HG03175 (cell line): ENCODE measurements around the gene STC2.

Source experiments
- ATAC-seq: cut with Tn5 transposase; IDR thresholded peaks from one replicate; pipeline ENCODE4 v1.9.1; 2021; ENCODE audit warnings: mild to moderate bottlenecking, moderate library complexity; ENCODE audit not compliant: unreplicated experiment

The STC2 gene

GRCh38 chr5:173314166-173314952 lies 13.9 kb downstream of the STC2 start:
- ATAC-seq = no peak

DNA sequence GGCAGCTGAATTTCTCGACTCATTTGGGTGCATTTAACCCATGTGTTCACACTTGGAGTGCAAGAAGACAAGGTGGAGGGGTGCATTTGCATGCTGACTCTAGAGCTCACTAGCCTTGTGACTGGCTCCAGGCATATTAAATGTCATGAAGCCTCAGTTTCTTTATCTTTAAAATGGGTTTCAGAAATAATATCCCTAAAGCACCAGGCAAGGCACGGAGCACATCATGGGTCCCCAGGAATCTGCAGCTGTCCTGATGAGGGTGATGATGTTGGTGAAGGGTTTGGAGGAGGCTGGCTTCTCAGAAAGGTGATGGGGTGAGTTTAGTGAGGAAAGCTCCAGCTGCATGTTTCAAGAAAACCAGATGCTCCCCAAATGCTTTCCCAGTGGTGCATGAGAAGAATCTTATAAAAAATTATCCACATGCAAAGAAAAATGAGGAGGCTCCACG lies 14.8 kb downstream of the STC2 start:
- ATAC-seq = no peak

DNA sequence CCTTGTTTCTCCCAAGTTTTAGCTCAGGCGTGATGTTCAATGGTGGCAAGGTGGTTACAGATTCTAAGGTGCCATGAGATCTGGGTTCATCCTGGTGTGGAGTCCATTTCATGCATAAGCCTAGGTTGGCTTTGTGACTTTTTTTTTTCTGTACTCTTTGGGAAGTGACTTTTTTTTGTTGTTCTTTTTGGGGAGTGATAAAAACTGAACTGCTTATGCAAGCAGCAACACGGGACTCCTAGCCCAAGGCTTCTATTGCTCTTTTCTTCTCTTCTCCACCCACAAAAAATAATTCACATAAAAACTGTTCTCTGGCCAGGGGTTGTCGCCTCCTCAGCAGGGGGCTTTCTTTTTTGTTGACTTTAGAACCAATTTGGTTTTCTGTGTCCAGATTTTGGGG lies 15.4 kb downstream of the STC2 start:
- no peak for ATAC-seq

DNA sequence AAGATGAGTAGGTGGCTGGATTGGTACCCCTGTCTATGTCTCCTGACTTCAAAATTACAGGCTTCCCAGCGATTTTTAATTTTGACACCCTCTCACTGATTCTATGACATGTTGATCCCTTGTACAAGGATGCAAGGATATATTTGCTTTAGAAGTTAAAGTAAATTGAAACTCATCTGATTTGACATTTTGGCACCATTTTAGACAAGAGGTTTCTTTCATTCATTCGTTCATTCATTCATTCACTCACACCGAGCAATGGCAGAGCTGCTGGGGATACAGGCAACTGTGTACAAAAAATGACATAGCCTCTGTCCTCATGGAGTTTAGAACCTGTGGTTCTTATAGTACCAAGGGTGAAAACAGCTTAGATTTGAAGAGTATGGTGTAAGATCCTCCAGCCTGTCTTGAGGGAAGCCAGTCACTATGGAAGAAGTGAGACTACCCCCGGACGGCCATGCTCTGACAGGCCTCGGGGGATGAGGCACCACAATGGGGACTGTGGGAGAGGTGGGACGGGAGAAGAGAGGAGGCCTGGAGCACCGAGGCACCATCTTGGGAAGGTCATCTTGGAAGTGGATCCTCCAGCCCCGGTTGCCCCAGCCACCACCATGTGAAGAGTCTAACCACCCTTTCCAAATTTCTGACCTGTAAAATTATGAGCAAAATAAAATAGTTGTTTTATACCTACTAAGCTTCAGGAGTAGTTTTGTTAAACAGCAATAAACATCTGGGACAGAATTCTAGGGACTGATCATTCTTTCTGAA lies 16.2 kb downstream of the STC2 start:
- no peak for ATAC-seq

DNA sequence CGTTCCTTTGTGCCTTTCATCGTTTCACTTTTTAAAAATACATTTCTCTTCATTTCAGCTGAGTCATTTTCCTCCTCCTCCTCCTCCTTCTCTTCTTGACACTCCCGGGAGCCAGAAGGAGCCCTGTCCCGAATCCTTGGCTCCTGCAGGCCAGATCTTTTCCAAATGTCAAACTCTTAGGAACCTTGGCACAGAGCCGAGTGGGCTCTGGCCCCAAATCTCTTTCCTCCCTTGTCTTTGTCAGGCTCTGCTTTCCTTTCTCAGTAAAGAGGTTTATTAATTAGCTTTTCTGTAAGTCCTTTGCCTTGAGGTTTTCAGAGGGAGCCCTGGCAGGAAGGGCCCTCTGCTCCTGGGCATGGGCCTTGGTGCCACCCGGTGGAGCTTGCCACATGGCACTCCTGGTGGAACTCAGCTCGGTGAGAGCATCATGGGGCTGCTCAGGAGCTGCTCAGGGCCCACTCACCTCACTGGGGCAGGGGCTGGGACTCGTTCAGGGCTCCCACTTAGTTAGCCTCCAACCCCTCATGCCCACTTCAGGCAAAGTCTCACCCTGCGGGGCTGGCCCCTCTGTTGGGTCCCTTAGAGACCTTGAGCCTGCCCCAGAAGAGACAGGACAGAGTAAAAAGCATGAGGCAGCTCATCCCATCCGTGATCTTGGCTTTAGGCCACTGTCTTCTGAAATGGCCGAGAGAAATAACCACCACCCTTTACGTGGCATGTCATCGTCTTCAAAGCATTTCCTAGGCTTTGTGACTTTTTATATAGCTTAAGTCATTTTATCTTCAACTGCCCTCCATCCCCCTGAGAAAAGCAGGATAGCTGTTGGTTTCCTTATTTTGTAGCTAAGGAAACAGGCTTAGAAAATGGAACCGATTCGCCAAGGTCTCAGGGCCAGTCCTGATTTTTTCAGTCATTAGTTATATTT lies 17.1 kb downstream of the STC2 start:
- ATAC-seq = no peak

DNA sequence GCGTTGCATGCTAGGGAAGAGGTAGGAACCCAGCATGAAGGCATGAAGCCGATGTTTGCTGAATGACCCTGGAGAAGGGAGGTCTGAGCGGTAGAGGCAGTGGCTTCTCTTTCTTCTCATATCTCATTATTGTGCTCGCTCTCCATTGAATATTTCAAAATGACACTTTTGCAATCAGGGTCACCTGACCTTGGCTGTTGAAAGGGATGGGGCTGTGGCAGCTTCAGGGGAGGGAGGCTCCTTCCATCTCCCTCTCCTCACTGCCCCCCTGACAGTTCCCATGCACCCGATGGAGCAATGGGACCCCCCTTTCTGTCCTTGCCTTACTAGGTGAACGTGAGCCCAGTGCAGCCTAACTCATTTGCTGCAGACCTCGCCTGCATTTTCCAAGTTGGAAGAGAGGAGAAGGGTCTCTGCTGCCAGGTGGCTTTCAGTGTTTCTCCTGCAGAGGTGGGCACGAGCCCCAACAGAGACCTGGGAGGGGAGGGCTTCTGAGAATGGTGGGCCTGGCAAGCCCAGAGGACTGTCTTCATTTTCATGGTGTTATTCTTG lies 17.9 kb downstream of the STC2 start:
- no peak for ATAC-seq

DNA sequence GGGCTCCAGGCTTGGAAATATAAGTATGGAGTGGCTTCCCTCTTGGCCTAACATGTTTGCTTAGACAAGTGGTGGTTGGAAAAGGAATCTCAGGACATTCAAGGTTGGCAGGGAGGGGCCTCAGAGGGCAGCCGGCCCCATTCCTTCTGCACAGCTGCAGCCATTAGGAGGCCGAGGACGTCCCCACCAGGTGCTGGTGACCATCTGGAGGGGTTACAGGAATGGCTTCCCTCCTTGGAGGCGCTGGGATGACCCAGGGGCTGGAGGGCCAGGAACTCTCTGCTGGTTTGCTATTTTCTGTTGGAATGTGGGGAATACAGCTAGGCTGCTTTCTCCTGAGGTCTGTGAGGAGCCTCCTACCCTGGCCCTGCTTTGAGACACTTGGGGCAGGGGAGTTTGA lies 18.5 kb downstream of the STC2 start:
- no peak for ATAC-seq

- no peak for ATAC-seq
Observed at GRCh38 chr5:173308226-173308625, 20.0 kb downstream of the STC2 start.

GRCh38 chr5:173307695-173308094 lies 20.5 kb downstream of the STC2 start:
- no peak for ATAC-seq

DNA sequence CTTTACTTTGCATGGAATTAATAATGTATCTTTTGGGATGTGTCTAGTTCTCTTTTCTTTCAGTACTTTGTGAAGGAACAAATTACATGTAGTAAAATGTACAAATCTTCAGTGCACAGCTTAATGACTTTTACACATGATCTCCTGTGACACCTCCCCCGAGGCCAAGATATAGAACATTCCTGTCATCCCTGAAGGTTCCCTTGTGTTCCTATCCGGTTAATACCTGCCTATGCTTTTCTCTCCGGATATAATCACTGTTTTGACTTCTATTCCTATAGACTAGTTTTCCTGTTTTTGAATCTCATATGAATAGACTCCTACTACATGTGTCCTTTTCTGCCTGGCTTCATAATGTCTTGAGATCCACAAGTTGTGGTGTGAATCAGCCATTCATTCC lies 21.5 kb downstream of the STC2 start:
- no peak for ATAC-seq

GRCh38 chr5:173304591-173304988 lies 23.6 kb downstream of the STC2 start:
- no peak for ATAC-seq

DNA sequence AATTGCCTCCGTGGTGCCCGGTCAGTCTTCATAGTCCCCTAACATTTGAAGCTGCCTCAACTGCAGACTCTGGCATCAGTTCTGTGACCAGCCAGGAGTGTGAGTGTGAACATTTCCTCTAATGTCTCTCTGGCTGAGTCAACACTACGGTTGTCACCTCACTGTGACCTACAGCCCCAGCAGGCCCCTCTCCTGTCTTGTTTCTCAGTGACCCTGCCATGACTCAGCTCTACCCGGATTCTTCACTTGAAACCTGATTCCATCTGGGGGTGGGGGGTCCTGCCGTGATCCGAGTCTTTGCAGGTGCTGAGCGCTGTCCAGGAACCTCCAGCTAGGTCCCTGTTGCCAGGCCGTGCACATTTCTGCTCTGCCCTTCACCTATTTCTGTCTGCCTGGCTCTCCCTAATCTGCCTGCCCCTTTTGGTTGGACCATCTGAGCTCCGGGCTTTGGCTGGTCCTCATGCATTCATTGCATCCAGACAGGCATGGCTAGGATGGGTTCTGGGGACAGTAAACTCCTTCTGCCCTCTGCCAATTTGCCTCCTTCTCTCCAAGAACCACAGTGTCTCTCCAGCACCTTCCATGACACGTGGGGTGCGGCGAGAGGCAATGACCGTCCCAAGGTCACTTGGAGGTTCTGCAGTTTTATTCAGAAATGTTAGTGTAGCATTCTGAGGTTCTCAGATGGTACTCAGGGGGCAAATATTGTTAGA lies 24.2 kb downstream of the STC2 start:
- no peak for ATAC-seq

DNA sequence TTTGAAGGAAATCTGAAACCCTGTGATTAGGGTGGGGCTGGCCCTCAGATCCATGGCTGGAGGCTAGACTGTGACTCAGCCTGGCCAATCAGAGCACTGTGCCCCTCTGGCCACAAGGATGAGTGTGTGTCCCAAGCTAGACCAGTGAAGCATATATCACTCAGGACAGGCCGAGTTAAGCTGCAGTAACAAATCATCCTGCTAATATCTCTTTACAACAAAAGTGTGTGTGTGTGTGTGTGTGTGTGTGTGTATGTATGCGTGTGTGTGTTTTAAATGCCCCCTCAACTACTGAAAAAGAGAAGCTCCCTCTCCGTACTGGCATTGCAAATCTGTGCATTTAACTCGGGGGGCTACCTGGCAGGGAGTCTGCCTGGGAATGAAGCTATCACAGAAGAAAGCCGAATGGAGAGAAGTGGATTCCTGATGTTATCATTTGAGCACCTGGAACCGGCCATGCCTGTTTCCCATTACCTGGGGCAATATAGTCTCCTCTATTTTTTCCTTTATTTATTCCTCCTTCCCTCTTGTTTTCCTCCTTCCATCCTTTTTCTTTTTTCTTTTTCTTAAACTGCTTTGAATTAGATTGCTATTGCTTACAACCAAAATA lies 25.6 kb downstream of the STC2 start:
- no peak for ATAC-seq

DNA sequence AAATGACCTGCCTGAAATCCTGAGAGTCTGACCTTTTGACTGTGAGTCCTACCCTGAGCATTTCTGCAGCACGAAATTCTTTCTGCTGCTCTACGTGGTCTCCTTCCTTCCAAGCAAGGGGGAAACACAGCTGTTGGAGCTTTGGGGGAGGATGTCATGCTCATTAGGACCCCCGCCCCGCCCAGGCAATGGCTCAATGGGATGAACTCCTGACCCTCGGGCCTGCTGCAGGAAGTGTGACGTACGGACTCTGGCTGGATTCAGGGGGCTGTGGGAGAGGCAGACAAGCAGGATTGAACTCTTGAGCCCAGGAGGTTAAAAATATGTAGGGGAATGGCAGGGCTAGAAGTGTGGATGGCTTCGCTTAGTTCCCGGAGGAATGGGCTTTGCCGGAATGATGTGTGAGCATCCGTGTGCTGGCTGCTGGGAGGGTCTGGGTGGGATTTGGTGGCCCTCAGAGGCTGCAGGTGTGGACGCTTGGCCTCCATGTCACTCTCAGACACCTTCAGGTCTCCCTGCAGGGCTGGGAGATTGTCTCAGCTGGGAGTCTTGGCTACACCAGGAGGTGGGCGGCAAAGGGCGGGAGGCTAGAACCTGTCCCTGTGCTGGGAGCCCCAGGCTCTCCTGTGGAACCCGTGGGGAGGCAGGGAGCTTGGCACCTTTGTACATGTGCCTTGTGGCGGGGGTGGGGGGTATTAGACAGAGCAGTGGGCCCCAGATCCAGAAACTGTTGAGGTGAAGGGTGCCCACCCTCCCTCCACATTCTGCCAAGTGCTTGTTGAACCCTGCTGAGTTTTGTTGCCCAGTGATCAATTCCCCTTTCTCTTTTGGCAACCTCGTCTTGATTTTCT lies 26.3 kb downstream of the STC2 start:
- ATAC-seq = no peak

DNA sequence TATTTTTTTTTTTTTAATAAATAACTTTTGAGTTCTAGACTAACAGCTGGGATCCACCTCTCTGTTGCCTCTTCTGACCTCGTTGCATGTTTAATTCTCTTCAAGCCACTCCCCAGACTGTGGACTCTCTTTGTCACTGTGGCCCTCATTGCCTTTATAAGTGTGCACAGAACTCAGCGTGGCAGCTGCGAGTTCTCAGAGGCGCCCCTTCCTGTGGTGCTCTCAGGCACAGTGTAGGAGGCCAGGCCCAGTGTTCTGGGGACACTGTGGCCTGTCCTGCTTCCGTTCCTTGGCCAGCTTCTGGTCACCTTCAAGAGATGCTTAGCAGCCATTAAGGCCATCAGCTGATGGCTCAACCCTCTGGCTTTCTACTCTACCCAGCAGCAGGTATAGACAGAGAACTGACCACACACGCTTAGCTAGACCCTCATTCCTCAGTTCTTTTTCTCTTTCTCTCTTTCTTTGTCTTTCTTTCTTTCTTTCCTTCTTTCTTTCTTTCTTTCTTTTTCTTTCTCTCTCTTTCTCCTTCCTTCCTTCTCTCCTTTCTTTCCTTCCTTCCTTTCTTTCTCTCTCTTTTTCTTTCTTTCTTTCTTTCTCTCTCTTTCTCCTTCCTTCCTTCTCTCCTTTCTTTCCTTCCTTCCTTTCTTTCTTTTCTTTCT lies 27.7 kb downstream of the STC2 start:
- no peak for ATAC-seq

DNA sequence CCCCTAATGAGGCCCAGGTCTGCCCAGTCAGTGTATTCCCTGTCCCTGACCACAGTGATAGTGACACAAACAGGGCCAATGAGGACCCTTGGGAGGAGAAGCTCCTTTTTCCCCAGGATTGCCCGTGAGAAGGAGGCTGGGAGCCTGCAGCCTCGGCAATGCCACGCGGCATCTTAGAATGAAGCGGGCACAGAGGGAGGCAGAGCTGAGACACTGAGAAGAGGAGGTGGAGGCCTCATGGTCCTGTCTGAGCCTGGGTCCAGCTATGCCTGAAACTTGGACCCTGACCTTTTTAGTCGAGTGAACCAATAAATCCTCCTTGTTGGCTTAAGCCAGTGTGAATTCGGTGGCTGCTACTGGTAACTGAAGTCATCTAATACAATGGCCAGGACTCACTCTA lies 28.4 kb downstream of the STC2 start:
- no peak for ATAC-seq

- no peak for ATAC-seq
Observed at GRCh38 chr5:173298213-173298926, 29.8 kb downstream of the STC2 start.

DNA sequence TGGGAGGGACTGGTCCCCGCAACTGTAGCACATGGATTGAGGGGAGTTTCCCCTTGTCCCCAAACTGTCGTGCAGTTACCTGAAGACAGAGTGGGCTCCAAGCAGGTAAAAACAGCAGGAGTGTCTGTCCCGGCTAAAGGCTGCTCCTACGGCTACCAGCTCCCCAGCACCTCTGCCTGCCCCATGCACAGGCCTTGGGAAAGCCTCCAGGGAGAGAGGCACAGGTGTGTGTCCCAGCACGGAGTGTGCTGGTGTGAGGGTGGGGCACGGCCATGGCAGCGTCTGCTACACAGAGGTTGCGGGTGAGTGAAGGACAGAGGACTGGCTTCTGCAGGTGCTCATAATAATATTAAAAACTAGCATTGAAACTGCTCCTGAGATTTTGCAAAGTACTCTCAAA lies 30.4 kb downstream of the STC2 start:
- no peak for ATAC-seq
